HepG2 (cell line): Measurements from ENCODE around the gene TAS2R19. TPM values are rescaled to one million over a fixed set of nuclear protein-coding genes. Genes with fewer than 3 reads are reported as not detected.

Experiments used
- ATAC-seq: fragments of 200-7000 bp; cut with Tn5 transposase; 3 replicates; pipeline ENCODE4 v1.9.1; 2020; ENCODE audit warnings: mild to moderate bottlenecking, moderate library complexity
- BruUV-seq: library from RNA; stranded (reverse); fragments of 400-500 nt; replicated peaks from 2 replicates; lab custom pipeline; 2021; lab: Mats Ljungman, UMichigan
- CTCF ChIA-PET: fragments of 300-600 bp; formaldehyde crosslinking; extraction: SDS; loops from one replicate; lab custom pipeline; 2021; ENCODE audit warnings: low total read pairs, inconsistent platforms, low intra/inter-chr PET ratio; lab: Yijun Ruan, JAX
- POLR2A ChIA-PET: fragments of 350-600 bp; sonication (Branson Sonifier 250); formaldehyde crosslinking; loops from one replicate; lab custom pipeline; 2020; ENCODE audit warnings: antibody characterized with exemption, inconsistent platforms; lab: Yijun Ruan, JAX
- DNase-seq: peaks from one replicate; pipeline ENCODE4 v3.0.0-alpha.2; 2015; ENCODE audit warnings: low spot score
- FAIRE-seq: peaks from 3 replicates; lab custom pipeline; 2011; peaks lifted over from hg19 to GRCh38; lab: Jason Lieb, UNC
- H2AFZ ChIP-seq: one replicate; pipeline ENCODE4 v1.6.1; 2011; ENCODE audit warnings: low read length, inconsistent platforms
- H3K27ac ChIP-seq: fragments of 300-600 bp; 3 replicates; pipeline ENCODE4 v1.8.0; 2011; ENCODE audit warnings: mixed run types, mild to moderate bottlenecking, mixed read lengths, low read length, inconsistent platforms; ENCODE audit not compliant: insufficient read depth; ENCODE audit errors: extremely low read length
- H3K27me3 ChIP-seq, 2 experiments: fragments of 200-600 bp in 1 of 2; 2 replicates in 1 of 2; 3 replicates in 1 of 2; pipeline versions ENCODE4 v1.6.0 to v1.8.0; 2011; ENCODE audit warnings: low read length in 2 of 2, mild to moderate bottlenecking in 2 of 2, moderate library complexity in 2 of 2, inconsistent platforms in 1 of 2; ENCODE audit not compliant: insufficient read depth in 2 of 2, control insufficient read depth in 1 of 2
- H3K36me3 ChIP-seq, 2 experiments: fragments of 200-600 bp in 1 of 2; replicated peaks in 1 of 2; 2 replicates in 1 of 2; 3 replicates in 1 of 2; pipeline versions ENCODE4 v1.5.1 to v1.8.0; 2011; ENCODE audit warnings: low read length in 2 of 2, inconsistent platforms in 1 of 2; ENCODE audit not compliant: insufficient read depth in 2 of 2, control insufficient read depth in 1 of 2
- H3K4me1 ChIP-seq: 2 replicates; pipeline ENCODE4 v1.5.1; 2012; ENCODE audit warnings: low read length, inconsistent platforms; ENCODE audit not compliant: insufficient read depth
- H3K4me2 ChIP-seq: 2 replicates; pipeline ENCODE4 v1.6.0; 2011; ENCODE audit warnings: low read depth, low read length, inconsistent platforms
- H3K4me3 ChIP-seq, 3 experiments: fragments of 200-600 bp in 1 of 3; sonication (generic), shearing (Covaris generic) in 1 of 3; replicated peaks in 1 of 3; 2 replicates each; pipeline ENCODE4 v1.5.1; 2011 to 2016; ENCODE audit warnings: low read length in 3 of 3, inconsistent platforms in 2 of 3, low read depth in 2 of 3, mild to moderate bottlenecking in 2 of 3, control low read depth in 1 of 3, mixed read lengths in 1 of 3; ENCODE audit not compliant: insufficient read depth in 1 of 3
- H3K79me2 ChIP-seq: one replicate; pipeline ENCODE4 v1.6.1; 2011; ENCODE audit warnings: low read length, inconsistent platforms; ENCODE audit not compliant: insufficient read depth
- H3K9ac ChIP-seq: 2 replicates; pipeline ENCODE4 v1.6.0; 2011; ENCODE audit warnings: mild to moderate bottlenecking, low read depth, low read length, inconsistent platforms; ENCODE audit not compliant: insufficient read depth
- H3K9me3 ChIP-seq: 2 replicates; pipeline ENCODE4 v1.5.1; 2012; ENCODE audit warnings: mild to moderate bottlenecking, low read length
- H4K20me1 ChIP-seq: 2 replicates; pipeline ENCODE4 v1.6.0; 2011; ENCODE audit warnings: inconsistent platforms, mild to moderate bottlenecking, low read length, moderate library complexity; ENCODE audit not compliant: insufficient read depth
- AHR ChIP-seq: IDR thresholded peaks from 2 replicates; pipeline ENCODE4 v1.6.1; 2018; ENCODE audit warnings: missing genetic modification reagents, missing compliant biosample characterization
- ATRX ChIP-seq: sonication (generic); formaldehyde crosslinking; IDR thresholded peaks from 2 replicates; pipeline ENCODE4 v1.4.0; 2020; ENCODE audit warnings: missing genetic modification reagents, borderline replicate concordance
- BHLHE40 ChIP-seq: IDR thresholded peaks from 2 replicates; pipeline ENCODE4 v1.6.1; 2011; ENCODE audit warnings: low read length, improper control_type of control experiment
- CHD2 ChIP-seq: IDR thresholded peaks from 2 replicates; pipeline ENCODE4 v1.6.1; 2011; ENCODE audit warnings: low read depth, low read length, improper control_type of control experiment
- RARG ChIP-seq: sonication (generic); formaldehyde crosslinking; IDR thresholded peaks from 2 replicates; pipeline ENCODE4 v1.4.0; 2020; ENCODE audit warnings: low read depth, mild to moderate bottlenecking, missing genetic modification reagents
- RNF2 ChIP-seq: fragments of 450-650 bp; conservative IDR thresholded peaks from 2 replicates; pipeline ENCODE4 v1.6.1; 2016; ENCODE audit warnings: low read depth
- ZNF343 ChIP-seq: sonication (generic); formaldehyde crosslinking; IDR thresholded peaks from 2 replicates; pipeline ENCODE4 v1.4.0; 2020; ENCODE audit warnings: mild to moderate bottlenecking, missing genetic modification reagents
- ZNF549 ChIP-seq: sonication (generic); formaldehyde crosslinking; IDR thresholded peaks from 2 replicates; pipeline ENCODE4 v1.5.0; 2020; ENCODE audit warnings: missing genetic modification reagents
- WGBS: methylation state at CpG from one replicate; pipeline ENCODE4 v1.1.6; 2017; ENCODE audit warnings: low lambda C conversion rate; 5-methylcytosine and 5-hydroxymethylcytosine counted together
- in situ Hi-C: cut with HindIII; loops from 2 replicates; pipeline ENCODE4 v1.10.0; 2017; ENCODE audit warnings: low pct_unique_long_range_greater_than_20kb; ENCODE audit not compliant: extremely low pct_ligation_motif_present
- intact Hi-C: fragments of 100-400 bp; cut with micrococcal nuclease; formaldehyde crosslinking; loops from one replicate; pipeline ENCODE4 v1.10.0; 2022; ENCODE audit not compliant: unreplicated experiment
- polyA plus RNA-seq, 8 experiments: library from polyadenylated mRNA; depleted of rRNA in 3 of 8; stranded (reverse) in 7 of 8; unstranded in 1 of 8; fragments of >200 nt; fragmentation: Illumina TruSeq in 4 of 8; extraction: Trizol in 4 of 8; gene quantifications; 2 replicates each; pipeline versions ENCODE4 v1.2.1 to v1.2.3, GENCODE V29; 2011 to 2016; ENCODE audit warnings: low read depth in 4 of 8, missing spikeins in 1 of 8, mixed read lengths in 1 of 8; ENCODE audit not compliant: insufficient read depth in 1 of 8
- total RNA-seq, 5 experiments: library from RNA; depleted of rRNA; stranded (reverse); fragments of >200 nt; fragmentation: Illumina TruSeq; extraction: Trizol; gene quantifications; 2 replicates each; pipeline ENCODE4 v1.2.3, GENCODE V29; 2016; ENCODE audit warnings: low read depth in 1 of 5
- TF ChIP-seq, protein P1 (sequence below): sonication (generic); formaldehyde crosslinking; IDR thresholded peaks from 2 replicates; pipeline ENCODE4 v1.5.0; 2020; ENCODE audit warnings: missing genetic modification reagents
- TF ChIP-seq, protein P2 (sequence below): sonication (generic); formaldehyde crosslinking; conservative IDR thresholded peaks from 2 replicates; pipeline ENCODE4 v1.4.0; 2020; ENCODE audit warnings: mild to moderate bottlenecking, missing genetic modification reagents, moderate library complexity
- TF ChIP-seq, protein P3 (sequence below): sonication (generic); formaldehyde crosslinking; IDR thresholded peaks from 2 replicates; pipeline ENCODE4 v1.4.0; 2020; ENCODE audit warnings: missing genetic modification reagents, borderline replicate concordance
- TF ChIP-seq, protein P4 (sequence below): sonication (generic); formaldehyde crosslinking; IDR thresholded peaks from 2 replicates; pipeline ENCODE4 v1.5.1; 2020; ENCODE audit warnings: mild to moderate bottlenecking, missing genetic modification reagents

The TAS2R19 gene
- total and polyA plus RNA-seq, 2 of the 13 experiments (the other 11 are each of a cell fraction or from before 2014, with no cell fraction given) = 0.62 to 5.3 TPM

DNA sequence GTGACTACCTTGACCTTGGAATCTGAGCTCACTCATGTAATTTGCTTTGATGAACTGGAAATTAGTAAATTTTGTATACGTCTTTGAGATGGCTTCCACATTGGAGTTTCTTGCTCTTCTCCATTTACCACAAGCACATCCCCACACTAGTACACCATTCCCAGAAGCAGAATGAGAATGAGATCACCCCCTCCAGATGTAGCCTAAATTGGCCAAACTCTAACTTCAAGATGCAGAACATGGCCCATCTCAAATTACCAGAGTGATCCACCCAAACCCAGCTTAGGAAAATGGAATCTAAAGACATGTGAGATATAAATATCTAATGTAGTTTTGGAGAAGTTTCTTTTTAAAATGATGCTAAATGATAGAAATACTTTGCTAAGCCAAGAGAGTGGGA, 14.8 kb downstream of the TAS2R19 start:
- intact Hi-C loops (no loop called here), in situ Hi-C loops (no loop called here)
- Histone ChIP-seq H3K4me3 (no peak overlapping the region), H3K4me1 (peaks cover 6% of the 10 kb centered on the region; the same call in 1 of the 2 replicates), H3K79me2 (no peaks in the 10 kb centered on the region), H3K4me2 (no peak overlapping the region), H3K9me3 (no peaks in the 10 kb centered on the region), H3K36me3 (no peaks in the 10 kb centered on the region), H3K27me3 (no peaks in the 10 kb centered on the region), H2AFZ (no peak overlapping the region), H3K9ac (no peak overlapping the region), H3K27ac (no peak overlapping the region), H4K20me1 (no peaks in the 10 kb centered on the region)
- POLR2A ChIA-PET = no interaction called here
- WGBS = 94% methylated on average over 1 of the region's 1 CpG
- FAIRE-seq (no peak), DNase-seq (no peak), ATAC-seq (no peak)
- CTCF ChIA-PET = no interaction called here
- TF ChIP-seq ZNF549 = no peak
- no peak for TF ChIP-seq RNF2
- TF ChIP-seq ATRX (CRISPR knock-in tag) = no peak
- no peak for TF ChIP-seq CHD2
- TF ChIP-seq ZNF343 (CRISPR knock-in tag) = no peak
- TF ChIP-seq, protein P1, sequence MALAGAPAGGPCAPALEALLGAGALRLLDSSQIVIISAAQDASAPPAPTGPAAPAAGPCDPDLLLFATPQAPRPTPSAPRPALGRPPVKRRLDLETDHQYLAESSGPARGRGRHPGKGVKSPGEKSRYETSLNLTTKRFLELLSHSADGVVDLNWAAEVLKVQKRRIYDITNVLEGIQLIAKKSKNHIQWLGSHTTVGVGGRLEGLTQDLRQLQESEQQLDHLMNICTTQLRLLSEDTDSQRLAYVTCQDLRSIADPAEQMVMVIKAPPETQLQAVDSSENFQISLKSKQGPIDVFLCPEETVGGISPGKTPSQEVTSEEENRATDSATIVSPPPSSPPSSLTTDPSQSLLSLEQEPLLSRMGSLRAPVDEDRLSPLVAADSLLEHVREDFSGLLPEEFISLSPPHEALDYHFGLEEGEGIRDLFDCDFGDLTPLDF = no peak
- no peak for TF ChIP-seq AHR
- TF ChIP-seq BHLHE40 = no peak
- TF ChIP-seq, protein P2, sequence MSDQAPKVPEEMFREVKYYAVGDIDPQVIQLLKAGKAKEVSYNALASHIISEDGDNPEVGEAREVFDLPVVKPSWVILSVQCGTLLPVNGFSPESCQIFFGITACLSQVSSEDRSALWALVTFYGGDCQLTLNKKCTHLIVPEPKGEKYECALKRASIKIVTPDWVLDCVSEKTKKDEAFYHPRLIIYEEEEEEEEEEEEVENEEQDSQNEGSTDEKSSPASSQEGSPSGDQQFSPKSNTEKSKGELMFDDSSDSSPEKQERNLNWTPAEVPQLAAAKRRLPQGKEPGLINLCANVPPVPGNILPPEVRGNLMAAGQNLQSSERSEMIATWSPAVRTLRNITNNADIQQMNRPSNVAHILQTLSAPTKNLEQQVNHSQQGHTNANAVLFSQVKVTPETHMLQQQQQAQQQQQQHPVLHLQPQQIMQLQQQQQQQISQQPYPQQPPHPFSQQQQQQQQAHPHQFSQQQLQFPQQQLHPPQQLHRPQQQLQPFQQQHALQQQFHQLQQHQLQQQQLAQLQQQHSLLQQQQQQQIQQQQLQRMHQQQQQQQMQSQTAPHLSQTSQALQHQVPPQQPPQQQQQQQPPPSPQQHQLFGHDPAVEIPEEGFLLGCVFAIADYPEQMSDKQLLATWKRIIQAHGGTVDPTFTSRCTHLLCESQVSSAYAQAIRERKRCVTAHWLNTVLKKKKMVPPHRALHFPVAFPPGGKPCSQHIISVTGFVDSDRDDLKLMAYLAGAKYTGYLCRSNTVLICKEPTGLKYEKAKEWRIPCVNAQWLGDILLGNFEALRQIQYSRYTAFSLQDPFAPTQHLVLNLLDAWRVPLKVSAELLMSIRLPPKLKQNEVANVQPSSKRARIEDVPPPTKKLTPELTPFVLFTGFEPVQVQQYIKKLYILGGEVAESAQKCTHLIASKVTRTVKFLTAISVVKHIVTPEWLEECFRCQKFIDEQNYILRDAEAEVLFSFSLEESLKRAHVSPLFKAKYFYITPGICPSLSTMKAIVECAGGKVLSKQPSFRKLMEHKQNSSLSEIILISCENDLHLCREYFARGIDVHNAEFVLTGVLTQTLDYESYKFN (CRISPR knock-in tag) = no peak
- TF ChIP-seq, protein P3, sequence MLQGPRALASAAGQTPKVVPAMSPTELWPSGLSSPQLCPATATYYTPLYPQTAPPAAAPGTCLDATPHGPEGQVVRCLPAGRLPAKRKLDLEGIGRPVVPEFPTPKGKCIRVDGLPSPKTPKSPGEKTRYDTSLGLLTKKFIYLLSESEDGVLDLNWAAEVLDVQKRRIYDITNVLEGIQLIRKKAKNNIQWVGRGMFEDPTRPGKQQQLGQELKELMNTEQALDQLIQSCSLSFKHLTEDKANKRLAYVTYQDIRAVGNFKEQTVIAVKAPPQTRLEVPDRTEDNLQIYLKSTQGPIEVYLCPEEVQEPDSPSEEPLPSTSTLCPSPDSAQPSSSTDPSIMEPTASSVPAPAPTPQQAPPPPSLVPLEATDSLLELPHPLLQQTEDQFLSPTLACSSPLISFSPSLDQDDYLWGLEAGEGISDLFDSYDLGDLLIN (CRISPR knock-in tag) = no peak
- TF ChIP-seq, protein P4, sequence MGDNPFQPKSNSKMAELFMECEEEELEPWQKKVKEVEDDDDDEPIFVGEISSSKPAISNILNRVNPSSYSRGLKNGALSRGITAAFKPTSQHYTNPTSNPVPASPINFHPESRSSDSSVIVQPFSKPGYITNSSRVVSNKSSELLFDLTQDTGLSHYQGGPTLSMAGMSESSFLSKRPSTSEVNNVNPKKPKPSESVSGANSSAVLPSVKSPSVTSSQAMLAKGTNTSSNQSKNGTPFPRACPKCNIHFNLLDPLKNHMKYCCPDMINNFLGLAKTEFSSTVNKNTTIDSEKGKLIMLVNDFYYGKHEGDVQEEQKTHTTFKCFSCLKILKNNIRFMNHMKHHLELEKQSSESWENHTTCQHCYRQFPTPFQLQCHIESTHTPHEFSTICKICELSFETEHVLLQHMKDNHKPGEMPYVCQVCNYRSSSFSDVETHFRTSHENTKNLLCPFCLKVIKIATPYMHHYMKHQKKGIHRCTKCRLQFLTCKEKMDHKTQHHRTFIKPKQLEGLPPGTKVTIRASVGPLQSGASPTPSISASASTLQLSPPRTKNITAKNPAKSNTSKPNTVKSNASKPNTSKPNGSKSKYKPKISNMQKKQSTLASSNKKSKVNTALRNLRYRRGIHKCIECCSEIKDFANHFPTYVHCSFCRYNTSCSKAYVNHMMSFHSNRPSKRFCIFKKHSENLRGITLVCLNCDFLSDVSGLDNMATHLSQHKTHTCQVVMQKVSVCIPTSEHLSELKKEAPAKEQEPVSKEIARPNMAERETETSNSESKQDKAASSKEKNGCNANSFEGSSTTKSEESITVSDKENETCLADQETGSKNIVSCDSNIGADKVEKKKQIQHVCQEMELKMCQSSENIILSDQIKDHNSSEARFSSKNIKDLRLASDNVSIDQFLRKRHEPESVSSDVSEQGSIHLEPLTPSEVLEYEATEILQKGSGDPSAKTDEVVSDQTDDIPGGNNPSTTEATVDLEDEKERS (CRISPR knock-in tag) = no peak
- TF ChIP-seq RARG = no peak
- no TSS peak for BruUV-seq
